ENCODE results near the gene CNTNAP5. TPM values are rescaled to one million over a fixed set of nuclear protein-coding genes. Genes with fewer than 3 reads are reported as not detected.

Gene CNTNAP5
- total RNA-seq, 1 donor from 2014 or later = not detected

DNA sequence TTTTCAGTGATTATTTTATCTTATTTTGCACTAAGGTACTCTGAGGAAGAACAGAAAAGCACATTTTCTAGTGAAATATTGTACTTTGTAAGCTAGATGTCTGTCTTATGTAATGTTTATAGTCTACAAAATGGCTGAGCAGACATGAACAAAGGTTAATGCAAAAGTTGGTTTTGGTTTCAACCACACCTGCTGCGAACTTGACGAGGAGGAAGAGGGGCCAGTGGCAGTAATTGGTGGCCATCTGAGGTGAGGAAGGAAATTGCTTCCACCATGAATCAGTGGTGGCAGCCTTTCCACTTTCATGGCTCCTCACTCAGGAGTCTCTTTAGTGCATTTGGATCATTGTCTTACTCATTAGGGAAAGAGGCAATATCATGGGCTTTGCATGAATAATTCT, 894.2 kb downstream of the CNTNAP5 start:
- no peak for DNase-seq

DNA sequence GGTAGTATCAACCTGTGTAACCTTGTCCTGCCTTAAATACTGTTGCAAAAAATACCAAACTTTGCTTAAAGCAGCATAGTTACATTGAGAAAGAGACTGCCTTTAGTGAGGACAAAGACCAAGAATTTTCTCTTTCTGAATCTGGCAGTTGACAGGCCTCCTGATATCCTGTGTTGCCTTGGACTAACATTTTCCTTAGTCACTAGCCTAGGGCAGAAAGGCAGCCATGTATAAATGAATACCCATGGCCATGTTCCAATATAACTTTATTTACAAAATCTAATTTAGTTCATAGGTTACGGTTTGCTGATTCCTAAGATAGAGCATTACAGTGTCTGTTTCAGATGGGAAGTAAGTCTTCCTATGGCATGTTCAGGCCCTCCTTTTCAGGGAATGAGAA, 895.4 kb downstream of the CNTNAP5 start:
- DNase-seq = no peak

DNA sequence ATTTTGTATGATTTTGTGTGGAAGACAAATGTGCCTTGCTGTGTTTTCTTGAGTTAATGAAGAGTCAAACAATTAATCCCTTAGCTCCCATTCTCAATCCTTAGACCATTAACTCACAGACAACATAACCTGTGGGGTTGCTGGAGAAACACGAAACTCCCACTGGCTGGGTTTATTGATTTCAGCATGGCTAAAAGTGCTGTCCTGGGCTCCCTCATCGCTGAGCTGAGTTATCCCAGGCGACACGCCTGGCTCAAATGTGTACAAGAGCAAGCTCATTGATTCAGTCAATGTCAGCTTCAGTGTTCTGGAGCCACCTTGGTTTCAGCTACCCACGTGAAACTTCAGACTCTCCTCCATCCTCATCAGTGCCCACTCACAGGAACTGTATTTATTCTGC, 896.1 kb downstream of the CNTNAP5 start:
- no peak for DNase-seq

DNA sequence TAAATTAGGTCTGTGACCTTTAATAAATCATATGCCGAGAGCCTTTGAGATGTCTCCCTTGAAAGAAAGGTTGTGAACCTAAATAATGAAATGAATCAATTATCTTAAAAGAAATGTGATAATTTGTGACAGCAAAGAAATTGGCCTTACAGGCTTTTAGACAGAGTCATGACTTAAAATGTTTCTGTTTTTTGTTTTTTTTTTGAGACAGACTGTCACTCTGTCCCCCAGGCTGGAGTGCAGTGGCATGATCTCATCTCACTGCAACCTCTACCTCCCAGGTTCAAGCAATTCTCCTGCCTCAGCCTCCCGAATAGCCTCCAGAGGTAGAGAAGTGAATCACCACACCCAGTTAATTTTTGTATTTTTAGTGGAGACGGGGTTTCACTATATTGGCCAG, 898.0 kb downstream of the CNTNAP5 start:
- no peak for DNase-seq

DNA sequence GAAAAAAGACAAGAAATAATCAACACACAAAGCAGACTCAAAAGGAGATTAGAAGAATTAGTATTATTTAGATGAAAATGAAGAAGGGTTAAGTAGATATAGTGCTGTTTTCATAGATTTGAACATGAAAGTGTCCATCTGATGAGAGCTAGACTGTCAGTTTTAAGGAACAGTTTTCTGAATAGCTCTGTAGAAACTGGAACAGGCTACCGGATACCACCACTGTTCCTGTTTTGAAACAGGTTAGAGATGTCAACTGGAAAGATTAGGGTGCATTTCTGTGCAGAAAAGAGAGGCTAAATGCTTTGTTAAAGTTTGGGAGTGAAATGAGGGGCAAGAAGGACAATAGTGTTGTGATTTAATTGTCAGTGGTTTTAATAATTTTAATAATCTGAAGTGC, 908.8 kb downstream of the CNTNAP5 start:
- DNase-seq = no peak

DNA sequence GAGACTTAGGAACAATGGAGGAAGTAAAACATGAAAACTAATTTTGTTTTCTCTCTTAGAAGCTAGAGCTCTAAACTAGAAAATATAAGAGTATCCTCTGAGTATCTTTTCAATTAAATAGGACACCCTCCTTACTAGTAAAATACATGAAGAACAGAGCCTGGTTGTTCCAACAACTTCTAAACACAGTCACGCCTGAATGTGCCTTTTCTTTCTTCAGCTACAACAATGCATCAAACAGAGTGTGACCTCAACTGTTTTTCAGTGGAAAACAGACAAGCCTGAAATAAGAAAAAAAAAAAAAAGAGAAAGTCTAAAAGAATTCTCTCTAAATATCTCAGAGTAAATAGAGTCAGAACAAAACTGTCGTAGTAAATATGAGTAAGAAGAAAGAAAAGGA, 928.8 kb downstream of the CNTNAP5 start:
- DNase-seq = no peak

DNA sequence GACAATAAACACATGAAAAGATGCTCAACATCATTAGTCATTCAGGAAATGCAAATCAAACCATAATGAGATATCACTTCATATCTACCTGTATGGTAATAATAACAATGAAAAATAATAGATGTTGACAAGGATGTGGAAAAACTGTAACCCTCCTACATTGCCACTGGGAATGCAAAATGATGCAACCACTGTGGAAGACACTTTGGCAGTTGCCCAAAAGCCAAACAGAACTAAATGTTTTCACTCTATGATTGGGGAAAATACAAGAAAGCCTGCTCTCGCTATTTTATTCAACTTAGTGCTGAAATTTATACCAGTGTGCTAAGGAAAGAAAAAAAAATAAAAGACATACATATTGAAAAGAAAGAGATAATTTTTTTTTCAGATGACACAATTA, 934.5 kb downstream of the CNTNAP5 start:
- DNase-seq = no peak

DNA sequence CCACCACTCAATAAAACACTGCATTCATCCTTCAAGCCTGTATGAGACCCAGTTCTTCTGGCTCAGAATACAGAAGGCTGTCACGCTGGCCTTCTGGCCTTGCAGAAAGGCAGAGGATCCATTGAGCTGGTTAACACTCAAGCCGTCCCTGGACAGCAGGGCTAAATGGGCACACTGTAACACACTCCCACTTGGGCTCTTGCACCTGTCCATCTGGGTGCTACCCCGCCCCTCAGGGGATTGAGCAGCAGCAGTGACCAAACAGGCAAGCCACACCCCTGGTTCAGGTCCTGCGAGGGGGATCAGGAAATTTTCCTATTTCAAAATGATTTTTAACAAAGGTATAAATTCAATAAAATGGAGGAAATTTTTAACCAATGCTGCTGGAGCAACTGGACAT, 936.0 kb downstream of the CNTNAP5 start:
- no peak for DNase-seq
